HEK293 (cell line): Measurements from ENCODE around the gene RIN1.

Source experiments
- CTCF ChIA-PET: fragments of 350-600 bp; formaldehyde crosslinking; extraction: SDS; loops from one replicate; lab custom pipeline; 2021; ENCODE audit warnings: antibody characterized with exemption; lab: Yijun Ruan, JAX
- POLR2A ChIA-PET: fragments of 300-600 bp; formaldehyde crosslinking; extraction: SDS; loops from one replicate; lab custom pipeline; 2020; ENCODE audit warnings: antibody characterized with exemption, inconsistent platforms; lab: Yijun Ruan, JAX
- H3K27ac ChIP-seq: fragments of 200-500 bp; sonication (Bioruptor generic); 2 replicates; pipeline ENCODE4 v1.5.1; 2014; ENCODE audit warnings: low read depth, low read length, control low read depth, inconsistent platforms; ENCODE audit errors: extremely low read depth
- H3K36me3 ChIP-seq, 2 experiments: fragments of 200-500 bp in 1 of 2; sonication (Bioruptor generic) in 1 of 2; 1 replicate in 1 of 2; 2 replicates in 1 of 2; pipeline ENCODE4 v1.5.1; 2014 to 2017; ENCODE audit warnings: inconsistent platforms in 2 of 2, low read length in 2 of 2; ENCODE audit not compliant: control insufficient read depth in 2 of 2, insufficient read depth in 1 of 2
- H3K4me1 ChIP-seq: fragments of 200-500 bp; sonication (Bioruptor generic); 2 replicates; pipeline ENCODE4 v1.5.1; 2014; ENCODE audit warnings: mild to moderate bottlenecking, low read length, inconsistent platforms; ENCODE audit not compliant: control insufficient read depth, insufficient read depth
- H3K4me3 ChIP-seq: 2 replicates; pipeline ENCODE4 v1.5.1; 2011; ENCODE audit warnings: low read depth, mild to moderate bottlenecking, control low read depth, low read length, moderate library complexity
- H3K9me3 ChIP-seq: fragments of 200-500 bp; sonication (Bioruptor generic); 2 replicates; pipeline ENCODE4 v1.5.1; 2014; ENCODE audit warnings: low read depth, low read length, inconsistent platforms; ENCODE audit not compliant: control insufficient read depth, insufficient read depth
- GLI4 ChIP-seq: fragments of 450-650 bp; formaldehyde crosslinking; IDR thresholded peaks from 2 replicates; pipeline ENCODE4 v1.5.1; 2016; ENCODE audit warnings: missing biosample characterization, missing genetic modification characterization
- GLIS2 ChIP-seq: fragments of 450-650 bp; formaldehyde crosslinking; IDR thresholded peaks from 2 replicates; pipeline ENCODE4 v1.5.1; 2016; ENCODE audit warnings: missing biosample characterization, missing genetic modification characterization
- HIC1 ChIP-seq: fragments of 450-650 bp; formaldehyde crosslinking; IDR thresholded peaks from 2 replicates; pipeline ENCODE4 v1.5.1; 2016; ENCODE audit warnings: missing biosample characterization, missing genetic modification characterization
- KLF16 ChIP-seq: fragments of 450-650 bp; formaldehyde crosslinking; IDR thresholded peaks from 2 replicates; pipeline ENCODE4 v1.5.1; 2017; ENCODE audit warnings: missing biosample characterization, missing genetic modification characterization
- KLF17 ChIP-seq: fragments of 450-650 bp; formaldehyde crosslinking; IDR thresholded peaks from 2 replicates; pipeline ENCODE4 v1.5.1; 2016; ENCODE audit warnings: missing biosample characterization, missing genetic modification characterization
- KLF9 ChIP-seq: fragments of 450-650 bp; formaldehyde crosslinking; IDR thresholded peaks from 2 replicates; pipeline ENCODE4 v1.5.1; 2016; ENCODE audit warnings: missing biosample characterization, missing genetic modification characterization, low read depth
- PRDM2 ChIP-seq: fragments of 450-650 bp; formaldehyde crosslinking; IDR thresholded peaks from 2 replicates; pipeline ENCODE4 v1.5.1; 2016; ENCODE audit warnings: missing biosample characterization, missing genetic modification characterization, borderline replicate concordance
- ZBTB21 ChIP-seq: fragments of 450-650 bp; formaldehyde crosslinking; IDR thresholded peaks from 2 replicates; pipeline ENCODE4 v1.5.1; 2017; ENCODE audit warnings: missing biosample characterization, missing genetic modification characterization
- ZNF148 ChIP-seq: fragments of 450-650 bp; formaldehyde crosslinking; IDR thresholded peaks from 2 replicates; pipeline ENCODE4 v1.5.0; 2017; ENCODE audit warnings: missing biosample characterization, missing genetic modification characterization, borderline replicate concordance
- ZNF202 ChIP-seq: fragments of 450-650 bp; formaldehyde crosslinking; IDR thresholded peaks from 2 replicates; pipeline ENCODE4 v1.5.1; 2016; ENCODE audit warnings: missing biosample characterization, missing genetic modification characterization, borderline replicate concordance
- ZNF221 ChIP-seq: fragments of 450-650 bp; formaldehyde crosslinking; IDR thresholded peaks from 2 replicates; pipeline ENCODE4 v1.5.1; 2017; ENCODE audit warnings: missing biosample characterization, missing genetic modification characterization, borderline replicate concordance
- ZNF23 ChIP-seq: fragments of 450-650 bp; formaldehyde crosslinking; IDR thresholded peaks from 2 replicates; pipeline ENCODE4 v1.5.1; 2016; ENCODE audit warnings: missing biosample characterization, missing genetic modification characterization, borderline replicate concordance
- ZNF248 ChIP-seq: fragments of 450-650 bp; formaldehyde crosslinking; IDR thresholded peaks from 2 replicates; pipeline ENCODE4 v1.5.1; 2017; ENCODE audit warnings: missing biosample characterization, missing genetic modification characterization
- ZNF302 ChIP-seq: fragments of 450-650 bp; formaldehyde crosslinking; IDR thresholded peaks from 2 replicates; pipeline ENCODE4 v1.5.1; 2016; ENCODE audit warnings: missing biosample characterization, missing genetic modification characterization, low read depth
- ZNF354C ChIP-seq: fragments of 450-650 bp; formaldehyde crosslinking; IDR thresholded peaks from 2 replicates; pipeline ENCODE4 v1.5.1; 2016; ENCODE audit warnings: missing biosample characterization, missing genetic modification characterization, low read depth, borderline replicate concordance
- ZNF548 ChIP-seq: fragments of 450-650 bp; formaldehyde crosslinking; IDR thresholded peaks from 2 replicates; pipeline ENCODE4 v1.5.1; 2016; ENCODE audit warnings: missing biosample characterization, missing genetic modification characterization
- ZNF621 ChIP-seq: fragments of 450-650 bp; formaldehyde crosslinking; IDR thresholded peaks from 2 replicates; pipeline ENCODE4 v1.5.1; 2017; ENCODE audit warnings: missing biosample characterization, missing genetic modification characterization
- ZNF629 ChIP-seq: fragments of 450-650 bp; formaldehyde crosslinking; IDR thresholded peaks from 2 replicates; pipeline ENCODE4 v1.5.1; 2017; ENCODE audit warnings: missing biosample characterization, missing genetic modification characterization
- ZNF76 ChIP-seq: fragments of 450-650 bp; formaldehyde crosslinking; IDR thresholded peaks from 2 replicates; pipeline ENCODE4; 2016; ENCODE audit warnings: low read depth, missing biosample characterization, missing genetic modification characterization, borderline replicate concordance
- ZNF768 ChIP-seq: fragments of 450-650 bp; formaldehyde crosslinking; IDR thresholded peaks from 2 replicates; pipeline ENCODE4 v1.5.1; 2018; ENCODE audit warnings: missing biosample characterization, mild to moderate bottlenecking, missing genetic modification characterization
- ZNF777 ChIP-seq: fragments of 450-650 bp; formaldehyde crosslinking; IDR thresholded peaks from 2 replicates; pipeline ENCODE4 v1.5.1; 2017; ENCODE audit warnings: missing biosample characterization, missing genetic modification characterization, borderline replicate concordance
- ZNF830 ChIP-seq: fragments of 450-650 bp; IDR thresholded peaks from 2 replicates; pipeline ENCODE4 v1.5.0; 2018; ENCODE audit warnings: missing biosample characterization, missing genetic modification characterization, low read depth, mild to moderate bottlenecking, moderate library complexity

Gene RIN1

GRCh38 chr11:66329165-66329673 lies 7.0 kb downstream of the RIN1 start (continued):
- TF ChIP-seq ZNF354C (tag by site-specific recombination), result no peak
- no peak for TF ChIP-seq GLI4 (tag by site-specific recombination)
- no peak for TF ChIP-seq PRDM2 (tag by site-specific recombination)
- no peak for TF ChIP-seq KLF9 (tag by site-specific recombination)
- no peak for TF ChIP-seq ZNF302 (tag by site-specific recombination)
- no peak for TF ChIP-seq KLF16 (tag by site-specific recombination)
- TF ChIP-seq ZNF768 (tag by site-specific recombination), result no peak

- ChIA-PET CTCF (interaction anchor here (0.6 to 2.6 kb wide), 8 partner anchors 11 to 107 kb away, joined by 3 to 25 read pairs (median 4); no protein-coding TSS in a partner anchor), POLR2A (interaction anchor here (1.2 kb wide), 1 partner anchor 16 kb away, joined by 6 read pairs; no protein-coding TSS in a partner anchor)
- Histone ChIP-seq H3K9me3 (no peaks in the 10 kb centered on the region), H3K4me1 (no peaks in the 10 kb centered on the region), H3K36me3 (no peaks in the 10 kb centered on the region), H3K4me3 (no peak overlapping the region), H3K27ac (no peak overlapping the region)
- TF ChIP-seq ZNF621 (tag by site-specific recombination), result no peak
- peak; percentile 62; the same call in 1 of the 2 replicates for TF ChIP-seq KLF17 (tag by site-specific recombination)
- TF ChIP-seq ZNF629 (tag by site-specific recombination), result 0 out of 2 replicates have a peak, but pooled peaks have one; percentile 11
- TF ChIP-seq ZNF248 (tag by site-specific recombination), result no peak
- TF ChIP-seq ZNF830 (tag by site-specific recombination), result no peak
- TF ChIP-seq ZNF777, result no peak
- no peak for TF ChIP-seq ZNF76 (tag by site-specific recombination)
- TF ChIP-seq ZBTB21, result no peak
- no peak for TF ChIP-seq HIC1 (tag by site-specific recombination)
- TF ChIP-seq ZNF548 (tag by site-specific recombination), result no peak
- no peak for TF ChIP-seq ZNF221 (tag by site-specific recombination)
- no peak for TF ChIP-seq ZNF202 (tag by site-specific recombination)
- peak; percentile 30; the same call in 1 of the 2 replicates for TF ChIP-seq GLIS2 (tag by site-specific recombination)
- TF ChIP-seq ZNF148 (tag by site-specific recombination), result no peak
- no peak for TF ChIP-seq ZNF23 (tag by site-specific recombination)
Observed at GRCh38 chr11:66328302-66329144, 7.7 kb downstream of the RIN1 start.
